ENCODE results near the gene GRIA3.

DNA sequence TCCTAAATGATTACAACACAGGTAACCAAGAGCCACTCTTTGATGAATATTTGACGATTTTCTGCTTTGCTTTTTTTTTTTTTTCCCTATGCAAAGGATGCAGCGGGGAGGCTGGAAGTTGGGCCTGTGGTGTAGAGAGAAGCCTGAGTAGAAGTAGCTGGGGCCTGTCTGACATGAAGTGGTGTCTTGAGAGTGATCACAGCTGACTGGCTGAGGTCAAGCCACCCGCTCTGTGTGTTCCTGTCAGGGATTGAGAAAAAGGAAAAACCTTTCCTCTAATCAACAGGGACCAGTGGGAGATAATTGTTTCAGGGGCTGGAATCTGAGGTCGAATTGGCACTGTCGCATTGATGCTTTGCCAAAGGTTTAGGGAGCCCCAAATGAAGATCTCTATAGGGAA is 258.7 kb downstream of the GRIA3 start:
- no peak for TF ChIP-seq GATA2 (IDR thresholded peaks at IDR 0.05; ENCODE audit: low read depth, low read length)
- TF ChIP-seq GATA3 (IDR thresholded peaks at IDR 0.05; ENCODE audit: low read depth, low read length), result no peak

All from SH-SY5Y (cell line).